ENCODE data around the gene F2R.

F2R gene

GRCh38 chr5:76683816-76684731, 31.9 kb upstream of the F2R start:
- no peak overlapping the region for H3K4me3 ChIP-seq (ENCODE audit: low read depth, low read length)
- TF ChIP-seq CTCF (IDR thresholded peaks at IDR 0.05; ENCODE audit: control insufficient read depth, extremely low read depth, insufficient read depth), result no peak
- DNase-seq (ENCODE audit: low read depth), result no peak

- TF ChIP-seq CTCF (IDR thresholded peaks at IDR 0.05; ENCODE audit: control insufficient read depth, extremely low read depth, insufficient read depth), result no peak
These were observed 31.0 kb upstream of the F2R start for GRCh38 chr5:76684756-76685519.

GRCh38 chr5:76685704-76686103, 30.2 kb upstream of the F2R start:
- H3K4me3 ChIP-seq (ENCODE audit: low read depth, low read length), result no peak overlapping the region
- TF ChIP-seq CTCF (IDR thresholded peaks at IDR 0.05; ENCODE audit: control insufficient read depth, extremely low read depth, insufficient read depth), result no peak
- no peak for DNase-seq (ENCODE audit: low read depth)

More at GRCh38 chr5:76684756-76685519, 31.0 kb upstream of the F2R start:
- no peak overlapping the region for H3K4me3 ChIP-seq (ENCODE audit: low read depth, low read length)
- no peak for DNase-seq (ENCODE audit: low read depth)

- DNase-seq (ENCODE audit: low read depth), result no peak
- no peak for TF ChIP-seq CTCF (IDR thresholded peaks at IDR 0.05; ENCODE audit: control insufficient read depth, extremely low read depth, insufficient read depth)
These were observed 27.7 kb upstream of the F2R start for GRCh38 chr5:76688212-76688611.

GRCh38 chr5:76688836-76689235, 27.1 kb upstream of the F2R start:
- no peak overlapping the region for H3K4me3 ChIP-seq (ENCODE audit: low read depth, low read length)
- no peak for TF ChIP-seq CTCF (IDR thresholded peaks at IDR 0.05; ENCODE audit: control insufficient read depth, extremely low read depth, insufficient read depth)
- DNase-seq (ENCODE audit: low read depth), result no peak

More at GRCh38 chr5:76688212-76688611, 27.7 kb upstream of the F2R start:
- H3K4me3 ChIP-seq (ENCODE audit: low read depth, low read length), result no peak overlapping the region

- no peak overlapping the region for H3K4me3 ChIP-seq (ENCODE audit: low read depth, low read length)
- no peak for TF ChIP-seq CTCF (IDR thresholded peaks at IDR 0.05; ENCODE audit: control insufficient read depth, extremely low read depth, insufficient read depth)
- no peak for DNase-seq (ENCODE audit: low read depth)
These were observed 26.4 kb upstream of the F2R start for GRCh38 chr5:76689321-76690036.
